ENCODE results near the gene SIK3.

The SIK3 gene

GRCh38 chr11:116990061-116990473 lies 108.2 kb downstream of the SIK3 start:
- no peaks in the 10 kb centered on the region for H3K27me3 ChIP-seq (ENCODE audit: control insufficient read depth, insufficient read depth, low read length)
- no peaks in the 10 kb centered on the region for H3K36me3 ChIP-seq (ENCODE audit: control insufficient read depth, insufficient read depth, low read length)
- no peak for DNase-seq (ENCODE audit: low read depth, low spot score)
- no peak overlapping the region for H3K27ac ChIP-seq (ENCODE audit: low read length)
- no CpG with 5 or more reads among the region's 4 CpGs for WGBS (ENCODE audit: insufficient coverage, insufficient read length)
- H3K9me3 ChIP-seq (ENCODE audit: control insufficient read depth, insufficient read depth, low read length) = no peaks in the 10 kb centered on the region
- peaks cover 4% of the 10 kb centered on the region for H3K4me1 ChIP-seq (ENCODE audit: control insufficient read depth, insufficient read depth, low read length)
- no peak overlapping the region for H3K4me3 ChIP-seq (ENCODE audit: low read length)

GRCh38 chr11:116989184-116989583 lies 109.0 kb downstream of the SIK3 start:
- WGBS (ENCODE audit: insufficient coverage, insufficient read length) = no CpG with 5 or more reads among the region's 4 CpGs
- no peaks in the 10 kb centered on the region for H3K36me3 ChIP-seq (ENCODE audit: control insufficient read depth, insufficient read depth, low read length)
- no peak overlapping the region for H3K4me3 ChIP-seq (ENCODE audit: low read length)
- no peak overlapping the region for H3K27ac ChIP-seq (ENCODE audit: low read length)
- H3K27me3 ChIP-seq (ENCODE audit: control insufficient read depth, insufficient read depth, low read length) = no peaks in the 10 kb centered on the region
- no peaks in the 10 kb centered on the region for H3K9me3 ChIP-seq (ENCODE audit: control insufficient read depth, insufficient read depth, low read length)
- H3K4me1 ChIP-seq (ENCODE audit: control insufficient read depth, insufficient read depth, low read length) = peaks cover 4% of the 10 kb centered on the region
- no peak for DNase-seq (ENCODE audit: low read depth, low spot score)

GRCh38 chr11:116986521-116987105 lies 111.6 kb downstream of the SIK3 start:
- Histone ChIP-seq H3K4me3 (ENCODE audit: low read length) (no peak overlapping the region), H3K27me3 (ENCODE audit: control insufficient read depth, insufficient read depth, low read length) (no peaks in the 10 kb centered on the region), H3K4me1 (ENCODE audit: control insufficient read depth, insufficient read depth, low read length) (peaks cover 4% of the 10 kb centered on the region), H3K36me3 (ENCODE audit: control insufficient read depth, insufficient read depth, low read length) (no peaks in the 10 kb centered on the region), H3K9me3 (ENCODE audit: control insufficient read depth, insufficient read depth, low read length) (no peaks in the 10 kb centered on the region), H3K27ac (ENCODE audit: low read length) (no peak overlapping the region)
- no CpG with 5 or more reads among the region's 2 CpGs for WGBS (ENCODE audit: insufficient coverage, insufficient read length)
- no peak for DNase-seq (ENCODE audit: low read depth, low spot score)

DNA sequence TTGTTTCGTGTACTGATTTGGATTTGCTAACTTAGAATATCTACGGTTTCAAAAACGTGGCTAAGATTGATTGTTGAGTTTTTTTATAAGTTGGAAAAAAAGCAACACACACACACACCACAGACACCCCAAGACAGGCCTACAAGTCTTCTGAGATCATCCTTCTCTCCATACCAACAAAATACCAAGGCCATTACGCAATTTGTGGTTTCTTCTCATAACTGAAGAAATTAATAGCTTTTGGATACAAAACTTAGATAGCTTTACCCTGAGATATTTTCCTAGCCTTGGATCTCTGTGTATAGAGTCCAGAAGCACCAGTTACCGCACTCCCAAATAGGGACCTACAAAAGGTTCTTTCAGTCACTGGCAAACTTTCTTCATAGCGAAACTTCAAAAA lies 113.6 kb downstream of the SIK3 start:
- Histone ChIP-seq H3K27me3 (ENCODE audit: control insufficient read depth, insufficient read depth, low read length) (no peaks in the 10 kb centered on the region), H3K36me3 (ENCODE audit: control insufficient read depth, insufficient read depth, low read length) (no peaks in the 10 kb centered on the region), H3K9me3 (ENCODE audit: control insufficient read depth, insufficient read depth, low read length) (no peaks in the 10 kb centered on the region), H3K4me3 (ENCODE audit: low read length) (no peak overlapping the region), H3K27ac (ENCODE audit: low read length) (no peak overlapping the region), H3K4me1 (ENCODE audit: control insufficient read depth, insufficient read depth, low read length) (peaks cover 1% of the 10 kb centered on the region; the same call in 1 of the 2 replicates)
- no peak for DNase-seq (ENCODE audit: low read depth, low spot score)
- WGBS (ENCODE audit: insufficient coverage, insufficient read length) = no CpG with 5 or more reads among the region's 6 CpGs

GRCh38 chr11:116984186-116984585 lies 114.0 kb downstream of the SIK3 start:
- Histone ChIP-seq H3K27me3 (ENCODE audit: control insufficient read depth, insufficient read depth, low read length) (no peaks in the 10 kb centered on the region), H3K36me3 (ENCODE audit: control insufficient read depth, insufficient read depth, low read length) (no peaks in the 10 kb centered on the region), H3K27ac (ENCODE audit: low read length) (no peak overlapping the region), H3K9me3 (ENCODE audit: control insufficient read depth, insufficient read depth, low read length) (no peaks in the 10 kb centered on the region), H3K4me3 (ENCODE audit: low read length) (no peak overlapping the region), H3K4me1 (ENCODE audit: control insufficient read depth, insufficient read depth, low read length) (peaks cover 1% of the 10 kb centered on the region; the same call in 1 of the 2 replicates)
- WGBS (ENCODE audit: insufficient coverage, insufficient read length) = no CpG with 5 or more reads among the region's 4 CpGs
- DNase-seq (ENCODE audit: low read depth, low spot score) = no peak

DNA sequence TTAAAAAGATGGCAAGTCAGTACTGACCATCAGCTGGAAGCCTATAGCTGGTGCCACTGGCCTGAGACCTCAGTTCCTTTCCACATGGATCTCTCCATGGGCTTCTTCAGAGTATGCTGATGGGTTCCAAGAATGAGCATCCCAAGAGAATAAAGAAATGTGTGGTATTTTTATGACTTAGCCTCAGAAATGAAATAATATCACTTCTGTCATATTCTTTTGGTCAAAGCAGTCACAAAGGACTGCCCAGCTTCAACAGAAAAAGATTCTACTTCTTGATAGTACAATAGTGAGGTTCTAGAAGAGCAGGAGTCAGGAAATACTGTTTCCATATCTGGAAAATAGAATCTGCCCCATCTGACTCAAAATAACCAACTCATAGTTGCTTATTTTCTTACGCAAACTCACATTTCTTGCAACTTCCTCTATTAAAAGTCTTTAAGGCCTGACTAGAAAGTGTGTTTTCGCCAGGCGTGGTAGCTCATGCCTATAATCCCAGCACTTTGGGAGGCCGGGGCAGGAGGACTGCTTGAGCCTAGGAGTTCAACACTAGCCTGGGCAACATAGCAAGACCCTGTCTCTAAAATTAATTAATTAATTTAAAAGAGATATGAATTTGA lies 116.9 kb downstream of the SIK3 start:
- no peak overlapping the region for H3K27ac ChIP-seq (ENCODE audit: low read length)
- DNase-seq (ENCODE audit: low read depth, low spot score) = no peak
- H3K4me1 ChIP-seq (ENCODE audit: control insufficient read depth, insufficient read depth, low read length) = 0 out of 2 replicates have a peak, but pooled peaks cover 2% of the 10 kb centered on the region
- H3K36me3 ChIP-seq (ENCODE audit: control insufficient read depth, insufficient read depth, low read length) = no peaks in the 10 kb centered on the region
- no CpG with 5 or more reads among the region's 4 CpGs for WGBS (ENCODE audit: insufficient coverage, insufficient read length)
- H3K4me3 ChIP-seq (ENCODE audit: low read length) = no peak overlapping the region
- H3K27me3 ChIP-seq (ENCODE audit: control insufficient read depth, insufficient read depth, low read length) = no peaks in the 10 kb centered on the region
- no peaks in the 10 kb centered on the region for H3K9me3 ChIP-seq (ENCODE audit: control insufficient read depth, insufficient read depth, low read length)

DNA sequence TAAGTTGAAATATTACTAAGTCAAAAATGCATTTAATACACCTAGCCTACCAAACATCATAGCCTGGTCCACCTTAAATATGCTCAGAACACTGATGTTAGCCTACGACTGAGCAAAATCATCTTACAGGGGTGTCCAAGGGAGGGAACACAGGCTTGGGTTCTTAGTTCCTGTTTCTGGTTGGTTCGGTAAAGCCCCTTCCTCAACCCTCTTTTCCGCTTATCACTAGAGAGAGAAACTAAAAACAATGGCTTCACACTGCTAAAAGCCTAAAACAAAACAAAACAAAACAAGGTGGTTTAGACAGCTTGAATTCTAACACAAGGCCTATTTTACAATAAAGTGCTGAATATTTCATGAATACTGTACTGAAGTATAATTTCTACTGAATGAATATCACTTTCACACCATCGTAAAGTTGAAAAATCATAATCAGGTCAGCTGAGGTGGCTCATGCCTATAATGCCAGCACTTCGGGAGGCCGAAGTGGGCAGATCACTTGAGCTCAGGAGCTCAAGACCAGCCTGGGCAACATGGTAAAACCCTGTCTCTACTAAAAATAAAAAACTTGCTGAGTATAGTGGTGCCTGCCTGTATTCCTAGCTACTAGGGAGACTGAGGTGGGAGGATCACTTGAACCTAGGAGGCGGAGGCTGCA lies 118.0 kb downstream of the SIK3 start:
- H3K27ac ChIP-seq (ENCODE audit: low read length) = no peak overlapping the region
- WGBS (ENCODE audit: insufficient coverage, insufficient read length) = no CpG with 5 or more reads among the region's 7 CpGs
- no peaks in the 10 kb centered on the region for H3K9me3 ChIP-seq (ENCODE audit: control insufficient read depth, insufficient read depth, low read length)
- H3K4me1 ChIP-seq (ENCODE audit: control insufficient read depth, insufficient read depth, low read length) = 0 out of 2 replicates have a peak, but pooled peaks cover 2% of the 10 kb centered on the region
- no peak overlapping the region for H3K4me3 ChIP-seq (ENCODE audit: low read length)
- H3K27me3 ChIP-seq (ENCODE audit: control insufficient read depth, insufficient read depth, low read length) = no peaks in the 10 kb centered on the region
- no peak for DNase-seq (ENCODE audit: low read depth, low spot score)
- no peaks in the 10 kb centered on the region for H3K36me3 ChIP-seq (ENCODE audit: control insufficient read depth, insufficient read depth, low read length)

DNA sequence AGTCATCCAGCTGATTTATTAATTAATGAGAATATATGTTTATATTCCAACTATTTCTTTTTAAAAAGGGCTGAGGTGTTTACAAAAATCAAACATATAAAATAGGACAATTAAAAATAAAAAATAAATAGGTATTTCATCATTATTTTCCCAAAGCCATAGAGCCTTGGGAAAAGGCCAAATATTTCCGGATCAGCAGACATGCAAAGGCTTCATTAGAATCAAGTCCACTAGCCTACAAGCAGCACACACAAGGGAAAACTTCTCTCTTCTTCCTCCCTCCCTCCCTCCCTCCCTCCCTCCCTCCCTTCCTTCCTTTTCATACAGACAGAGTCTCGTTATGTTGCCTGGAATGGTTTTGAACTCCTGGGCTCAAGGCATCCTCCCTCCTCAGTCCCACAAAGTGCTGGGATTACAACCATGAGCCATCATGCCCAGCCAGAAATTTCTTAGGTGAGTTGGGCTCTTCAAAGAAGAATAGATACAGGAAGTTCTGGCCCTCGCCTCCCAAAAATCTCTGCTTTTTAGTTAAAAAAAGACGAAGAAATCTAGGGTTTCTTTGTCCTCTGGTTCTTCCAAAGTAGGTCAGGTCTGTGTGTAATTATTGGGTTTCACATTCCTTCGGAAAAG lies 121.2 kb downstream of the SIK3 start:
- no peak overlapping the region for H3K4me3 ChIP-seq (ENCODE audit: low read length)
- H3K9me3 ChIP-seq (ENCODE audit: control insufficient read depth, insufficient read depth, low read length) = no peaks in the 10 kb centered on the region
- H3K36me3 ChIP-seq (ENCODE audit: control insufficient read depth, insufficient read depth, low read length) = no peaks in the 10 kb centered on the region
- WGBS (ENCODE audit: insufficient coverage, insufficient read length) = no CpG with 5 or more reads among the region's 5 CpGs
- 0 out of 2 replicates have a peak, but pooled peaks cover 2% of the 10 kb centered on the region for H3K4me1 ChIP-seq (ENCODE audit: control insufficient read depth, insufficient read depth, low read length)
- DNase-seq (ENCODE audit: low read depth, low spot score) = no peak
- no peak overlapping the region for H3K27ac ChIP-seq (ENCODE audit: low read length)
- H3K27me3 ChIP-seq (ENCODE audit: control insufficient read depth, insufficient read depth, low read length) = no peaks in the 10 kb centered on the region

DNA sequence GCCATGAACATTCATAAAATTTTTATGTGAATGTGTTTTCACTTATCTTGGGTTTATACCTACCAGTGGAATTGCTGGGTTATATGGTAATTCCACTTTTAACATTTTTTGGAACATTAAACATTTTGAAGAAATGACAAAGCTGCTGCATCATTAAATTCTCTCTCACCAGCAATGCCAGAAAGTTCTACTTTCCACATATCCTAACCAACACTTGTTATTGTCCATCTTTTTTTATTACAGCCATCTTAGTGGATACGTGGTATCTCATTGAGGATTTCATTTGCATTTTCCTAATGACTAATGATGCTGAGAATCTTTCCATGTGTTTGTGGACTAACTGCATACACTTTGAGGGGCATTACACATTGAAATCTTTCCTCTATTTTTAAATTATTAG lies 122.6 kb downstream of the SIK3 start:
- 0 out of 2 replicates have a peak, but pooled peaks cover 2% of the 10 kb centered on the region for H3K4me1 ChIP-seq (ENCODE audit: control insufficient read depth, insufficient read depth, low read length)
- no peak for DNase-seq (ENCODE audit: low read depth, low spot score)
- no CpG with 5 or more reads among the region's 1 CpG for WGBS (ENCODE audit: insufficient coverage, insufficient read length)
- H3K4me3 ChIP-seq (ENCODE audit: low read length) = no peak overlapping the region
- no peaks in the 10 kb centered on the region for H3K9me3 ChIP-seq (ENCODE audit: control insufficient read depth, insufficient read depth, low read length)
- H3K36me3 ChIP-seq (ENCODE audit: control insufficient read depth, insufficient read depth, low read length) = no peaks in the 10 kb centered on the region
- no peaks in the 10 kb centered on the region for H3K27me3 ChIP-seq (ENCODE audit: control insufficient read depth, insufficient read depth, low read length)
- H3K27ac ChIP-seq (ENCODE audit: low read length) = no peak overlapping the region

DNA sequence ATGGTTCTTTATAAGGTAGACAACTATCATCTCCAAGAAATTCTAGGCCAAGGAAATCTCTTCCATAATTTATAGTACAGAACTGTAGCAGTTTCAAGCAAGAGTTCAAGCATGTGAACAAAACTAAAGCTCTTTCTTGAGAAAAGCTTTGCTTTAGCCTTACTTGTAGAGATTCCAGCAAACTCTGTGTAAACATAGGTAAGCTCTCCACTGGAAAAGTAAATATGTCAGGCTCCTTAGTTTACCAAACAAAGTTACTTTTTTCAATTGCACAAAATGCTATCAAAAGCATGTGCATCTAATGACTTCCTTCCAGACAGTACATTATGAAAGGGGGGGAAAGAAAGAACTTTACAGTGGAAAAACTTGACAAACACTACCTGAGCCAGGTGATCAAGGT lies 125.0 kb downstream of the SIK3 start:
- Histone ChIP-seq H3K4me1 (ENCODE audit: control insufficient read depth, insufficient read depth, low read length) (0 out of 2 replicates have a peak, but pooled peaks cover 2% of the 10 kb centered on the region), H3K27ac (ENCODE audit: low read length) (no peak overlapping the region), H3K4me3 (ENCODE audit: low read length) (no peak overlapping the region), H3K9me3 (ENCODE audit: control insufficient read depth, insufficient read depth, low read length) (no peaks in the 10 kb centered on the region), H3K27me3 (ENCODE audit: control insufficient read depth, insufficient read depth, low read length) (no peaks in the 10 kb centered on the region), H3K36me3 (ENCODE audit: control insufficient read depth, insufficient read depth, low read length) (no peaks in the 10 kb centered on the region)
- no peak for DNase-seq (ENCODE audit: low read depth, low spot score)
